HCT116 (cell line): Measurements from ENCODE around the gene ALCAM. TPM values are rescaled to one million over a fixed set of nuclear protein-coding genes. Genes with fewer than 3 reads are reported as not detected.

Experiments
- ATAC-seq: fragments of 200-7000 bp; cut with Tn5 transposase; 2 replicates; pipeline ENCODE4 v1.9.1; 2020; ENCODE audit warnings: mild to moderate bottlenecking, moderate library complexity
- BruUV-seq: library from RNA; stranded (reverse); fragments of 400-500 nt; replicated peaks from 2 replicates; lab custom pipeline; 2021; lab: Mats Ljungman, UMichigan
- CTCF ChIA-PET: fragments of 300-600 bp; sonication (Branson Sonifier 250); formaldehyde crosslinking; loops from one replicate; lab custom pipeline; 2021; ENCODE audit warnings: antibody characterized with exemption; lab: Charles Lee
- POLR2A ChIA-PET: fragments of 300-600, 350-600 bp; sonication (Branson Sonifier 250); formaldehyde crosslinking; loops from one replicate; lab custom pipeline; 2021; ENCODE audit warnings: antibody characterized with exemption; lab: Charles Lee
- RAD21 ChIA-PET, 2 experiments: fragments of 300-600 bp; sonication (Branson Sonifier 250); formaldehyde crosslinking; loops; one replicate each; lab custom pipeline; 2023; ENCODE audit warnings: low total read pairs in 2 of 2; ENCODE audit not compliant: uncharacterized antibody in 2 of 2, unreplicated experiment in 2 of 2, low non-redundant PET in 1 of 2; lab: Charles Lee
- DNase-seq: peaks from one replicate; pipeline ENCODE4 v3.0.0-alpha.2; 2010; ENCODE audit warnings: low read depth, low spot score
- H2AFZ ChIP-seq: fragments of 200-600 bp; shearing (Covaris generic), sonication (generic); 2 replicates; pipeline ENCODE4 v1.6.1; 2017; ENCODE audit warnings: low read depth, mixed run types, mixed read lengths, antibody characterized with exemption, low read length; ENCODE audit not compliant: poor library complexity, severe bottlenecking
- H3K27ac ChIP-seq: 2 replicates; pipeline ENCODE4 v1.5.1; 2012; ENCODE audit warnings: low read depth, low read length
- H3K27me3 ChIP-seq: fragments of 200-600 bp; sonication (generic); 2 replicates; pipeline ENCODE4 v1.6.1; 2016; ENCODE audit warnings: mixed run types, low read length, mixed read lengths; ENCODE audit not compliant: insufficient read depth
- H3K36me3 ChIP-seq, 2 experiments: fragments of 200-500 bp in 1 of 2; fragments of 200-600 bp in 1 of 2; sonication (Bioruptor generic) in 1 of 2; sonication (generic) in 1 of 2; 2 replicates each; pipeline versions ENCODE4 v1.5.1 to v1.6.1; 2014 to 2016; ENCODE audit warnings: low read length in 2 of 2, inconsistent platforms in 1 of 2, mixed read lengths in 1 of 2, mixed run types in 1 of 2; ENCODE audit not compliant: insufficient read depth in 2 of 2, control insufficient read depth in 1 of 2
- H3K4me1 ChIP-seq, 2 experiments: fragments of 200-600 bp in 1 of 2; sonication (generic) in 1 of 2; 2 replicates each; pipeline versions ENCODE4 v1.5.1 to v1.6.1; 2012 to 2017; ENCODE audit warnings: low read length in 2 of 2, inconsistent platforms in 1 of 2, mild to moderate bottlenecking in 1 of 2, mixed read lengths in 1 of 2, mixed run types in 1 of 2, moderate library complexity in 1 of 2; ENCODE audit not compliant: insufficient read depth in 2 of 2, control insufficient read depth in 1 of 2
- H3K4me2 ChIP-seq: fragments of 200-600 bp; sonication (generic); 2 replicates; pipeline ENCODE4 v1.6.1; 2017; ENCODE audit warnings: mixed run types, low read length, mixed read lengths
- H3K4me3 ChIP-seq, 2 experiments: fragments of 200-600 bp in 1 of 2; sonication (generic) in 1 of 2; replicated peaks in 1 of 2; 2 replicates each; pipeline ENCODE4 v1.5.1; 2011 to 2016; ENCODE audit warnings: low read length in 2 of 2, control low read depth in 1 of 2, low read depth in 1 of 2, mild to moderate bottlenecking in 1 of 2, mixed read lengths in 1 of 2, mixed run types in 1 of 2
- H3K79me2 ChIP-seq: fragments of 200-600 bp; sonication (generic); 2 replicates; pipeline ENCODE4 v1.6.1; 2017; ENCODE audit warnings: mild to moderate bottlenecking, mixed run types, low read length, moderate library complexity, mixed read lengths; ENCODE audit not compliant: insufficient read depth
- H3K9ac ChIP-seq: fragments of 200-600 bp; sonication (generic); 2 replicates; pipeline ENCODE4 v1.6.1; 2016; ENCODE audit warnings: low read length, mixed read lengths
- H3K9me2 ChIP-seq: fragments of 200-600 bp; sonication (generic), shearing (Covaris generic); 2 replicates; pipeline ENCODE4 v1.6.1; 2017; ENCODE audit warnings: mixed run types, mild to moderate bottlenecking, moderate library complexity; ENCODE audit not compliant: insufficient read depth
- H3K9me3 ChIP-seq, 2 experiments: fragments of 200-500 bp in 1 of 2; fragments of 200-600 bp in 1 of 2; sonication (Bioruptor generic) in 1 of 2; sonication (generic) in 1 of 2; 2 replicates each; pipeline ENCODE4 v1.6.1; 2014 to 2017; ENCODE audit warnings: low read length in 2 of 2, mixed read lengths in 2 of 2, inconsistent platforms in 1 of 2, low read depth in 1 of 2, mild to moderate bottlenecking in 1 of 2, mixed run types in 1 of 2, moderate library complexity in 1 of 2; ENCODE audit not compliant: control insufficient read depth in 1 of 2, insufficient read depth in 1 of 2
- H4K20me1 ChIP-seq: fragments of 200-600 bp; sonication (generic), shearing (Covaris generic); 2 replicates; pipeline ENCODE4 v1.6.1; 2017; ENCODE audit warnings: mixed run types, mild to moderate bottlenecking, moderate library complexity; ENCODE audit not compliant: insufficient read depth
- ATF3 ChIP-seq: IDR thresholded peaks from 2 replicates; pipeline ENCODE4 v1.6.1; 2012
- CBX3 ChIP-seq: IDR thresholded peaks from 2 replicates; pipeline ENCODE4 v1.6.1; 2012; ENCODE audit warnings: low read depth
- CEBPB ChIP-seq: IDR thresholded peaks from 2 replicates; pipeline ENCODE4 v1.6.1; 2012; ENCODE audit warnings: low read depth
- CTCF ChIP-seq, 3 experiments: fragments of 200-600 bp in 1 of 3; sonication (generic) in 1 of 3; IDR thresholded peaks in 2 of 3; conservative IDR thresholded peaks in 1 of 3; 2 replicates each; pipeline ENCODE4 v1.5.1; 2012 to 2017; ENCODE audit warnings: low read depth in 2 of 3, low read length in 2 of 3, antibody characterized with exemption in 1 of 3, borderline replicate concordance in 1 of 3, control low read depth in 1 of 3, mild to moderate bottlenecking in 1 of 3, mixed read lengths in 1 of 3, mixed run types in 1 of 3, moderate library complexity in 1 of 3; ENCODE audit not compliant: insufficient read depth in 1 of 3
- EGR1 ChIP-seq: IDR thresholded peaks from 2 replicates; pipeline ENCODE4 v1.6.1; 2012; ENCODE audit warnings: low read depth
- ELF1 ChIP-seq: IDR thresholded peaks from 2 replicates; pipeline ENCODE4 v1.6.1; 2012; ENCODE audit warnings: low read depth, borderline replicate concordance
- EZH2 ChIP-seq: fragments of 200-600 bp; sonication (generic); IDR thresholded peaks from 2 replicates; pipeline ENCODE4 v1.6.1; 2017; ENCODE audit warnings: antibody characterized with exemption, mixed run types
- EZH2phosphoT487 ChIP-seq: fragments of 200-600 bp; IDR thresholded peaks from 2 replicates; pipeline ENCODE4 v1.6.1; 2018; ENCODE audit warnings: antibody characterized with exemption, borderline replicate concordance
- MAX ChIP-seq: IDR thresholded peaks from 2 replicates; pipeline ENCODE4 v1.6.1; 2012
- POLR2AphosphoS5 ChIP-seq: IDR thresholded peaks from 2 replicates; pipeline ENCODE4 v1.6.1; 2011; ENCODE audit warnings: mild to moderate bottlenecking, low read depth, low read length, moderate library complexity
- RAD21 ChIP-seq: IDR thresholded peaks from 2 replicates; pipeline ENCODE4 v1.6.1; 2012; ENCODE audit warnings: low read depth, mild to moderate bottlenecking
- REST ChIP-seq: IDR thresholded peaks from 2 replicates; pipeline ENCODE4 v1.6.1; 2012; ENCODE audit warnings: low read depth
- SIN3A ChIP-seq: IDR thresholded peaks from 2 replicates; pipeline ENCODE4 v1.6.1; 2012; ENCODE audit warnings: low read depth
- SP1 ChIP-seq: IDR thresholded peaks from 2 replicates; pipeline ENCODE4 v1.6.1; 2012; ENCODE audit warnings: low read depth
- SRF ChIP-seq: IDR thresholded peaks from 2 replicates; pipeline ENCODE4 v1.6.1; 2012; ENCODE audit warnings: low read depth
- TCF7L2 ChIP-seq: IDR thresholded peaks from 2 replicates; pipeline ENCODE4 v1.7.0; 2011; ENCODE audit warnings: borderline replicate concordance, inconsistent platforms; ENCODE audit not compliant: insufficient read depth, insufficient read length; ENCODE audit errors: extremely low read depth
- YY1 ChIP-seq: IDR thresholded peaks from 2 replicates; pipeline ENCODE4 v1.6.1; 2011; ENCODE audit warnings: low read length, low read depth, moderate library complexity, mild to moderate bottlenecking; ENCODE audit not compliant: insufficient replicate concordance; ENCODE audit errors: extremely low read depth
- ZBTB33 ChIP-seq: IDR thresholded peaks from 2 replicates; pipeline ENCODE4 v1.6.1; 2011; ENCODE audit warnings: mild to moderate bottlenecking, low read length, moderate library complexity; ENCODE audit not compliant: insufficient replicate concordance; ENCODE audit errors: extremely low read depth
- intact Hi-C: fragments of 100-400 bp; cut with micrococcal nuclease; formaldehyde crosslinking; loops from 2 replicates; pipeline ENCODE4 v1.10.0; 2022
- total RNA-seq: library from RNA; stranded (reverse); gene quantifications from one replicate; pipeline ENCODE4 v1.2.1, GENCODE V29; 2021; ENCODE audit not compliant: unreplicated experiment

Gene ALCAM
- total RNA-seq, 1 experiment from 2014 or later, result 56.7 TPM

GRCh38 chr3:105323274-105323599 is 43.5 kb upstream of the ALCAM start:
- Histone ChIP-seq H3K27me3 (no peaks in the 10 kb centered on the region), H3K27ac (no peak overlapping the region), H3K9ac (no peak overlapping the region), H4K20me1 (no peaks in the 10 kb centered on the region), H3K36me3 (no peaks in the 10 kb centered on the region), H2AFZ (no peak overlapping the region), H3K4me2 (no peak overlapping the region), H3K79me2 (no peaks in the 10 kb centered on the region), H3K4me3 (no peak overlapping the region), H3K9me2 (no peaks in the 10 kb centered on the region), H3K9me3 (no peaks in the 10 kb centered on the region), H3K4me1 (no peaks in the 10 kb centered on the region)
- ChIA-PET POLR2A (no interaction called here), RAD21 (no interaction called here), CTCF (interaction anchor here (1.2 kb wide), 1 partner anchor 45 kb away, joined by 4 read pairs; no protein-coding TSS in a partner anchor)
- intact Hi-C loops, result no loop called here
- DNase-seq, result no peak
- BruUV-seq, result no TSS peak
- no peak for ATAC-seq
- TF ChIP-seq CEBPB, result no peak
- no peak for TF ChIP-seq RAD21
- TF ChIP-seq TCF7L2, result no peak
- TF ChIP-seq SRF, result no peak
- TF ChIP-seq CBX3, result no peak
- TF ChIP-seq REST, result no peak
- TF ChIP-seq SIN3A, result no peak
- no peak for TF ChIP-seq EZH2
- no peak for TF ChIP-seq EZH2phosphoT487
- no peak for TF ChIP-seq POLR2AphosphoS5
- TF ChIP-seq EGR1, result no peak
- TF ChIP-seq MAX, result no peak
- TF ChIP-seq CTCF (IDR thresholded peaks at IDR 0.05 in 2 of 3, conservative IDR thresholded peaks at IDR 0.05 in 1 of 3; ENCODE audit: borderline replicate concordance in 1 of 3, insufficient read depth in 1 of 3, low read depth in 2 of 3, low read length in 2 of 3), result no peak
- TF ChIP-seq SP1, result no peak
- TF ChIP-seq ELF1, result no peak
- no peak for TF ChIP-seq ZBTB33
- no peak for TF ChIP-seq ATF3
- TF ChIP-seq YY1, result no peak
